Measurements from ENCODE around the gene AGA. TPM values are rescaled to one million over a fixed set of nuclear protein-coding genes. Genes with fewer than 3 reads are reported as not detected.

AGA gene
- total and polyA plus RNA-seq, 2 donors from 2014 or later: 23.0 to 23.6 TPM

GRCh38 chr4:177480795-177481194 lies 38.6 kb upstream of the AGA start:
- intact Hi-C loops (cut with DNase I): no loop called here
- peaks cover 0 to 2% (median 0%) of the 10 kb centered on the region in 3 donors for H3K4me1 ChIP-seq (ENCODE audit: control insufficient read depth in 2 of 3, insufficient read depth in 2 of 3, low read depth in 1 of 3, low read length in 3 of 3)
- H3K36me3 ChIP-seq (ENCODE audit: control insufficient read depth in 2 of 3, insufficient read depth in 3 of 3, low read length in 3 of 3): no peaks in the 10 kb centered on the region
- H3K9ac ChIP-seq (ENCODE audit: low read length in 3 of 3): no peak overlapping the region
- TF ChIP-seq CTCF (IDR thresholded peaks at IDR 0.05; ENCODE audit: borderline replicate concordance, extremely low read depth, insufficient read depth): no peak
- DNase-seq (no peak), FAIRE-seq (no peak)
- no peak overlapping the region for H3K27ac ChIP-seq (ENCODE audit: low read depth in 2 of 2, low read length in 2 of 2)
- H3K27me3 ChIP-seq (ENCODE audit: control insufficient read depth, insufficient read depth, low read length): no peaks in the 10 kb centered on the region
- H3K4me3 ChIP-seq (ENCODE audit: low read length in 3 of 3): no peak overlapping the region
- H3K9me3 ChIP-seq (ENCODE audit: control insufficient read depth in 2 of 3, insufficient read depth in 1 of 3, low read length in 3 of 3): no peaks in the 10 kb centered on the region

GRCh38 chr4:177479063-177479462 lies 36.8 kb upstream of the AGA start:
- no peak for TF ChIP-seq CTCF (IDR thresholded peaks at IDR 0.05; ENCODE audit: borderline replicate concordance, extremely low read depth, insufficient read depth)
- FAIRE-seq (no peak), DNase-seq (no peak)
- no peaks in the 10 kb centered on the region for H3K9me3 ChIP-seq (ENCODE audit: control insufficient read depth in 2 of 3, insufficient read depth in 1 of 3, low read length in 3 of 3)
- no peak overlapping the region for H3K9ac ChIP-seq (ENCODE audit: low read length in 3 of 3)
- H3K27ac ChIP-seq (ENCODE audit: low read depth in 2 of 2, low read length in 2 of 2): no peak overlapping the region
- no peak overlapping the region for H3K4me3 ChIP-seq (ENCODE audit: low read length in 3 of 3)
- peaks cover 0 to 1% (median 0%) of the 10 kb centered on the region in 3 donors for H3K4me1 ChIP-seq (ENCODE audit: control insufficient read depth in 2 of 3, insufficient read depth in 2 of 3, low read depth in 1 of 3, low read length in 3 of 3)
- intact Hi-C loops (cut with DNase I): no loop called here
- H3K27me3 ChIP-seq (ENCODE audit: control insufficient read depth, insufficient read depth, low read length): no peaks in the 10 kb centered on the region
- no peaks in the 10 kb centered on the region for H3K36me3 ChIP-seq (ENCODE audit: control insufficient read depth in 2 of 3, insufficient read depth in 3 of 3, low read length in 3 of 3)

- Histone ChIP-seq H3K36me3 (ENCODE audit: control insufficient read depth in 2 of 3, insufficient read depth in 3 of 3, low read length in 3 of 3) (no peaks in the 10 kb centered on the region), H3K9me3 (ENCODE audit: control insufficient read depth in 2 of 3, insufficient read depth in 1 of 3, low read length in 3 of 3) (no peaks in the 10 kb centered on the region), H3K27me3 (ENCODE audit: control insufficient read depth, insufficient read depth, low read length) (no peaks in the 10 kb centered on the region), H3K27ac (ENCODE audit: low read depth in 2 of 2, low read length in 2 of 2) (no peak overlapping the region), H3K9ac (ENCODE audit: low read length in 3 of 3) (no peak overlapping the region), H3K4me3 (ENCODE audit: low read length in 3 of 3) (no peak overlapping the region), H3K4me1 (ENCODE audit: control insufficient read depth in 2 of 3, insufficient read depth in 2 of 3, low read depth in 1 of 3, low read length in 3 of 3) (no peaks in the 10 kb centered on the region)
- intact Hi-C loops (cut with DNase I): no loop called here
- TF ChIP-seq CTCF (IDR thresholded peaks at IDR 0.05; ENCODE audit: borderline replicate concordance, extremely low read depth, insufficient read depth): no peak
- DNase-seq (no peak), FAIRE-seq (no peak)
Observed at GRCh38 chr4:177478496-177478895, 36.3 kb upstream of the AGA start.

GRCh38 chr4:177473991-177474390 lies 31.8 kb upstream of the AGA start:
- no peak for FAIRE-seq
- Histone ChIP-seq H3K9ac (ENCODE audit: low read length in 3 of 3) (no peak overlapping the region), H3K4me1 (ENCODE audit: control insufficient read depth in 2 of 3, insufficient read depth in 2 of 3, low read depth in 1 of 3, low read length in 3 of 3) (no peaks in the 10 kb centered on the region), H3K9me3 (ENCODE audit: control insufficient read depth in 2 of 3, insufficient read depth in 1 of 3, low read length in 3 of 3) (no peaks in the 10 kb centered on the region), H3K36me3 (ENCODE audit: control insufficient read depth in 2 of 3, insufficient read depth in 3 of 3, low read length in 3 of 3) (no peaks in the 10 kb centered on the region), H3K4me3 (ENCODE audit: low read length in 3 of 3) (no peak overlapping the region), H3K27ac (ENCODE audit: low read depth in 2 of 2, low read length in 2 of 2) (no peak overlapping the region), H3K27me3 (ENCODE audit: control insufficient read depth, insufficient read depth, low read length) (no peaks in the 10 kb centered on the region)
- intact Hi-C loops (cut with DNase I): no loop called here
- no peak for DNase-seq
- no peak for TF ChIP-seq CTCF (IDR thresholded peaks at IDR 0.05; ENCODE audit: borderline replicate concordance, extremely low read depth, insufficient read depth)
